HUES64 (cell line): ENCODE data around the gene POLN.

Experiments
- H3K27ac ChIP-seq: 2 replicates; pipeline ENCODE4 v1.7.0; 2013; ENCODE audit warnings: low read depth, low read length, inconsistent platforms
- H3K27me3 ChIP-seq: 2 replicates; pipeline ENCODE4 v1.6.1; 2013; ENCODE audit warnings: mild to moderate bottlenecking, low read length; ENCODE audit not compliant: insufficient read depth
- H3K36me3 ChIP-seq: 2 replicates; pipeline ENCODE4 v1.6.1; 2013; ENCODE audit warnings: mild to moderate bottlenecking, low read length; ENCODE audit not compliant: insufficient read depth
- H3K4me1 ChIP-seq: 2 replicates; pipeline ENCODE4 v1.6.1; 2013; ENCODE audit warnings: mild to moderate bottlenecking, low read length, moderate library complexity; ENCODE audit not compliant: insufficient read depth
- H3K4me3 ChIP-seq: 2 replicates; pipeline ENCODE4 v1.5.1; 2013; ENCODE audit warnings: mild to moderate bottlenecking, low read length, moderate library complexity
- H3K9ac ChIP-seq: 2 replicates; pipeline ENCODE4 v1.6.1; 2013; ENCODE audit warnings: mild to moderate bottlenecking, low read depth, low read length
- H3K9me3 ChIP-seq: 2 replicates; pipeline ENCODE4 v1.6.1; 2013; ENCODE audit warnings: low read depth, low read length; ENCODE audit not compliant: insufficient read depth
- WGBS: fragments of 150-250, 120-280 bp; methylation state at CpG from one replicate; pipeline ENCODE4 v1.1.7; 2013; ENCODE audit warnings: missing lambda C conversion rate; 5-methylcytosine and 5-hydroxymethylcytosine counted together

The POLN gene

GRCh38 chr4:2261853-2262144 is 19.9 kb upstream of the POLN start, which contains the start of gene MXD4:
Gene MXD4, minus strand, starts transcription at chr4:2262109. Its CDS starts 129 bp downstream, at chr4:2261980.
- under 1% methylated on average over 46 of the region's 46 CpGs for WGBS
- Histone ChIP-seq H3K9me3 (no peaks in the 10 kb centered on the region), H3K4me1 (no peaks in the 10 kb centered on the region; the same call in 1 of the 2 replicates), H3K36me3 (no peaks in the 10 kb centered on the region), H3K4me3 (peak within 1 kb of the TSS; percentile 78), H3K9ac (peak within 1 kb of the TSS; percentile 73), H3K27ac (peak within 1 kb of the TSS; percentile 71), H3K27me3 (no peaks in the 10 kb centered on the region)

GRCh38 chr4:2261110-2261852 is 19.4 kb upstream of the POLN start:
- peak overlapping the region; percentile 78 for H3K4me3 ChIP-seq

GRCh38 chr4:2260344-2261109 is 18.6 kb upstream of the POLN start:
- H3K9ac ChIP-seq, result peak overlapping the region; percentile 73; the same call in 1 of the 2 replicates
- H3K36me3 ChIP-seq, result no peaks in the 10 kb centered on the region
- no peaks in the 10 kb centered on the region for H3K27me3 ChIP-seq
- H3K4me1 ChIP-seq, result no peaks in the 10 kb centered on the region; the same call in 1 of the 2 replicates
- WGBS, result 75% methylated on average over 23 of the region's 23 CpGs
- no peak overlapping the region for H3K27ac ChIP-seq
- H3K4me3 ChIP-seq, result peak overlapping the region; percentile 78
- H3K9me3 ChIP-seq, result no peaks in the 10 kb centered on the region

More at GRCh38 chr4:2261110-2261852, 19.4 kb upstream of the POLN start:
- peak overlapping the region; percentile 73 for H3K9ac ChIP-seq
- H3K4me1 ChIP-seq, result no peaks in the 10 kb centered on the region; the same call in 1 of the 2 replicates
- no peak overlapping the region; the same call in 1 of the 2 replicates for H3K27ac ChIP-seq
- no peaks in the 10 kb centered on the region for H3K27me3 ChIP-seq
- H3K36me3 ChIP-seq, result no peaks in the 10 kb centered on the region
- H3K9me3 ChIP-seq, result no peaks in the 10 kb centered on the region
- WGBS, result 1% methylated on average over 91 of the region's 91 CpGs

GRCh38 chr4:2259541-2260343 is 17.8 kb upstream of the POLN start:
- Histone ChIP-seq H3K9ac (no peak overlapping the region), H3K27ac (no peak overlapping the region), H3K27me3 (no peaks in the 10 kb centered on the region), H3K9me3 (no peaks in the 10 kb centered on the region), H3K36me3 (peaks cover under 1% of the 10 kb centered on the region; the same call in 1 of the 2 replicates), H3K4me3 (no peak overlapping the region), H3K4me1 (no peaks in the 10 kb centered on the region; the same call in 1 of the 2 replicates)
- 89% methylated on average over 15 of the region's 15 CpGs for WGBS

GRCh38 chr4:2259036-2259540 is 17.2 kb upstream of the POLN start:
- WGBS, result 91% methylated on average over 13 of the region's 13 CpGs
- H3K9ac ChIP-seq, result no peak overlapping the region

GRCh38 chr4:2258091-2259035 is 16.4 kb upstream of the POLN start:
- Histone ChIP-seq H3K9ac (no peak overlapping the region), H3K36me3 (peaks cover 4% of the 10 kb centered on the region; the same call in 1 of the 2 replicates), H3K27ac (no peak overlapping the region), H3K9me3 (no peaks in the 10 kb centered on the region), H3K4me3 (no peak overlapping the region), H3K27me3 (no peaks in the 10 kb centered on the region), H3K4me1 (no peaks in the 10 kb centered on the region)
- WGBS, result 88% methylated on average over 18 of the region's 18 CpGs

More at GRCh38 chr4:2259036-2259540, 17.2 kb upstream of the POLN start:
- H3K4me3 ChIP-seq, result no peak overlapping the region
- no peaks in the 10 kb centered on the region for H3K27me3 ChIP-seq
- no peak overlapping the region for H3K27ac ChIP-seq
- no peaks in the 10 kb centered on the region; the same call in 1 of the 2 replicates for H3K4me1 ChIP-seq
- peaks cover 4% of the 10 kb centered on the region; the same call in 1 of the 2 replicates for H3K36me3 ChIP-seq
- no peaks in the 10 kb centered on the region for H3K9me3 ChIP-seq

GRCh38 chr4:2257361-2258081 is 15.6 kb upstream of the POLN start:
- Histone ChIP-seq H3K9ac (no peak overlapping the region), H3K9me3 (no peaks in the 10 kb centered on the region), H3K4me3 (no peak overlapping the region), H3K27me3 (no peaks in the 10 kb centered on the region), H3K36me3 (peaks cover 4% of the 10 kb centered on the region; the same call in 1 of the 2 replicates), H3K4me1 (no peaks in the 10 kb centered on the region), H3K27ac (no peak overlapping the region)
- 90% methylated on average over 14 of the region's 14 CpGs for WGBS

- 87% methylated on average over 12 of the region's 12 CpGs for WGBS
- Histone ChIP-seq H3K27me3 (no peaks in the 10 kb centered on the region), H3K36me3 (peaks cover 4% of the 10 kb centered on the region; the same call in 1 of the 2 replicates), H3K27ac (no peak overlapping the region), H3K9me3 (no peaks in the 10 kb centered on the region), H3K9ac (no peak overlapping the region), H3K4me3 (no peak overlapping the region), H3K4me1 (no peaks in the 10 kb centered on the region)
These were observed 14.9 kb upstream of the POLN start for GRCh38 chr4:2256781-2257191.

- H3K4me3 ChIP-seq, result no peak overlapping the region
- H3K36me3 ChIP-seq, result peaks cover 4% of the 10 kb centered on the region; the same call in 1 of the 2 replicates
- no peaks in the 10 kb centered on the region for H3K4me1 ChIP-seq
- H3K9ac ChIP-seq, result no peak overlapping the region
- 96% methylated on average over 8 of the region's 8 CpGs for WGBS
- no peaks in the 10 kb centered on the region for H3K27me3 ChIP-seq
- H3K27ac ChIP-seq, result no peak overlapping the region
- no peaks in the 10 kb centered on the region for H3K9me3 ChIP-seq
These were observed 14.3 kb upstream of the POLN start for GRCh38 chr4:2256156-2256731.
